Body of pancreas (tissue), 4 donors: ENCODE data around the gene SLC12A7. TPM values are rescaled to one million over a fixed set of nuclear protein-coding genes. Genes with fewer than 3 reads are reported as not detected.

Experiments used
- ATAC-seq: fragments of 150-250 bp; one replicate; pipeline ENCODE4 v1.9.1; 2016
- DNase-seq, 4 donors: peaks; one replicate each; pipeline ENCODE4 v3.0.0-alpha.2; 2019
- H3K27ac ChIP-seq, 4 donors: fragments of 200-600 bp; sonication (generic); 1 replicate in 3 of 4; 2 replicates in 1 of 4; pipeline versions ENCODE4 v1.5.1 to v1.6.1; 2016 to 2019; ENCODE audit warnings: mild to moderate bottlenecking in 1 of 4, mixed read lengths in 1 of 4, moderate library complexity in 1 of 4
- H3K27me3 ChIP-seq, 2 donors: fragments of 200-600 bp; sonication (generic); one replicate each; pipeline ENCODE4 v1.6.0; 2016; ENCODE audit warnings: mild to moderate bottlenecking in 1 of 2
- H3K36me3 ChIP-seq, 2 donors: fragments of 200-600 bp; sonication (generic); replicated peaks in 1 of 2; 2 replicates each; pipeline ENCODE4 v1.5.1; 2016; ENCODE audit warnings: low read depth in 2 of 2; ENCODE audit not compliant: insufficient read depth in 1 of 2
- H3K4me1 ChIP-seq: fragments of 200-600 bp; sonication (generic); one replicate; pipeline ENCODE4 v1.6.0; 2016
- H3K4me3 ChIP-seq, 2 donors: fragments of 200-600 bp; sonication (generic); 1 replicate in 1 of 2; 2 replicates in 1 of 2; pipeline ENCODE4 v1.5.1; 2016 to 2019
- H3K9me3 ChIP-seq, 3 donors: fragments of 200-600 bp; sonication (generic); 1 replicate in 2 of 3; 2 replicates in 1 of 3; pipeline ENCODE4 v1.5.1; 2016
- CTCF ChIP-seq, 7 experiments: fragments of 450-650 bp in 4 of 7; fragments of 200-600 bp in 3 of 7; sonication (generic) in 3 of 7; IDR thresholded peaks; one replicate each; pipeline ENCODE4 v1.5.1; 2016 to 2019; ENCODE audit warnings: antibody characterized with exemption in 7 of 7
- POLR2A ChIP-seq, 3 donors: fragments of 450-650 bp; IDR thresholded peaks; one replicate each; pipeline ENCODE4 v1.6.1; 2016; ENCODE audit warnings: antibody characterized with exemption in 3 of 3, mild to moderate bottlenecking in 2 of 3
- WGBS, 2 donors: methylation state at CpG; one replicate each; pipeline ENCODE4 v1.1.5; 2017; 5-methylcytosine and 5-hydroxymethylcytosine counted together
- intact Hi-C: fragments of 100-400 bp; cut with DNase I; formaldehyde crosslinking; loops from one replicate; pipeline ENCODE4 v1.15.1; 2023
- total RNA-seq, 2 donors: library from RNA; depleted of rRNA; stranded (reverse); fragments of >200 nt; gene quantifications; one replicate each; pipeline ENCODE4 v1.1.0, GENCODE V29; 2016

The SLC12A7 gene
- total RNA-seq, 2 donors from 2014 or later: 35.5 to 42.8 TPM

GRCh38 chr5:1012313-1012841 lies 99.5 kb downstream of the SLC12A7 start:
- no peaks in the 10 kb centered on the region for H3K9me3 ChIP-seq
- H3K36me3 ChIP-seq: no peaks in the 10 kb centered on the region
- WGBS, 2 donors: 82% methylated on average over 11 of the region's 12 CpGs
- no peak for TF ChIP-seq POLR2A (IDR thresholded peaks at IDR 0.05)
- TF ChIP-seq CTCF (IDR thresholded peaks at IDR 0.05): no peak
- peak in 1 of 4 donors; percentile 24 for DNase-seq
- no peak overlapping the region for H3K27ac ChIP-seq
- H3K4me1 ChIP-seq: peaks cover 28% of the 10 kb centered on the region
- H3K27me3 ChIP-seq: peaks cover 0 to 8% of the 10 kb centered on the region in 2 donors
- intact Hi-C loops: no loop called here
- ATAC-seq: no peak
- no peak overlapping the region for H3K4me3 ChIP-seq

- 77 to 79% methylated on average over 12 to 19 of the region's 19 CpGs for whole genome bisulfite sequencing, 2 donors
- H3K27ac ChIP-seq: no peak overlapping the region
- DNase-seq: peak in 1 of 4 donors; percentile 13
- intact Hi-C loops: no loop called here
- H3K4me3 ChIP-seq: no peak overlapping the region
- H3K4me1 ChIP-seq: peaks cover 28% of the 10 kb centered on the region
- ATAC-seq: no peak
- H3K9me3 ChIP-seq: no peaks in the 10 kb centered on the region
- peaks cover 0 to 8% of the 10 kb centered on the region in 2 donors for H3K27me3 ChIP-seq
- no peaks in the 10 kb centered on the region for H3K36me3 ChIP-seq
- TF ChIP-seq CTCF (IDR thresholded peaks at IDR 0.05) (no peak), POLR2A (IDR thresholded peaks at IDR 0.05) (no peak)
Observed at GRCh38 chr5:1011741-1012312, 100.0 kb downstream of the SLC12A7 start.

- WGBS, 2 donors: 39 to 45% methylated on average over 11 of the region's 11 CpGs
- H3K9me3 ChIP-seq: no peaks in the 10 kb centered on the region
- peak; percentile 64 to 83 (median 71) for DNase-seq
- intact Hi-C loops: no loop called here
- no peak overlapping the region for H3K4me3 ChIP-seq
- H3K27ac ChIP-seq: no peak overlapping the region
- H3K36me3 ChIP-seq: no peaks in the 10 kb centered on the region
- TF ChIP-seq POLR2A (IDR thresholded peaks at IDR 0.05): no peak
- TF ChIP-seq CTCF (IDR thresholded peaks at IDR 0.05): peak; percentile 26 to 68 (median 56)
- peaks cover 0 to 8% of the 10 kb centered on the region in 2 donors for H3K27me3 ChIP-seq
- peaks cover 28% of the 10 kb centered on the region for H3K4me1 ChIP-seq
- peak; percentile 50 for ATAC-seq
Observed at GRCh38 chr5:1011226-1011631, 100.6 kb downstream of the SLC12A7 start.

GRCh38 chr5:1010641-1011046 lies 101.2 kb downstream of the SLC12A7 start:
- ATAC-seq (no peak), DNase-seq (peak in 3 of 4 donors; percentile 10 to 23 (median 13))
- Histone ChIP-seq H3K9me3 (no peaks in the 10 kb centered on the region), H3K4me1 (peaks cover 28% of the 10 kb centered on the region), H3K36me3 (no peaks in the 10 kb centered on the region), H3K27me3 (peaks cover 0 to 8% of the 10 kb centered on the region in 2 donors), H3K4me3 (no peak overlapping the region), H3K27ac (no peak overlapping the region)
- TF ChIP-seq POLR2A (IDR thresholded peaks at IDR 0.05) (no peak), CTCF (IDR thresholded peaks at IDR 0.05) (no peak)
- intact Hi-C loops: no loop called here
- WGBS, 2 donors: 31 to 48% methylated on average over 8 to 13 of the region's 13 CpGs

- Histone ChIP-seq H3K36me3 (no peaks in the 10 kb centered on the region), H3K27ac (no peak overlapping the region), H3K4me1 (peaks cover 33% of the 10 kb centered on the region), H3K9me3 (no peaks in the 10 kb centered on the region), H3K27me3 (peaks cover 0 to 8% of the 10 kb centered on the region in 2 donors), H3K4me3 (no peak overlapping the region)
- intact Hi-C loops: no loop called here
- WGBS, 2 donors: 49 to 56% methylated on average over 4 of the region's 4 CpGs
- no peak for ATAC-seq
- peak in 3 of 4 donors; percentile 8 to 15 (median 11) for DNase-seq
- TF ChIP-seq CTCF (IDR thresholded peaks at IDR 0.05) (peak in 1 of 7 experiments; percentile 22), POLR2A (IDR thresholded peaks at IDR 0.05) (no peak)
Observed at GRCh38 chr5:1010181-1010510, 101.7 kb downstream of the SLC12A7 start.
